K562 (cell line): ENCODE measurements around the gene ANAPC13. TPM values are rescaled to one million over a fixed set of nuclear protein-coding genes. Genes with fewer than 3 reads are reported as not detected.

Experiments used
- BDP1 ChIP-seq: IDR thresholded peaks from 3 replicates; pipeline ENCODE4 v1.6.1; 2011; ENCODE audit not compliant: insufficient read length, insufficient read depth
- PRMT5 ChIP-seq: sonication (generic); formaldehyde crosslinking; IDR thresholded peaks from 2 replicates; pipeline ENCODE4 v1.5.0; 2020; ENCODE audit warnings: missing genetic modification reagents
- ZNF174 ChIP-seq: fragments of 250-450 bp; sonication (Bioruptor Pico); IDR thresholded peaks from 2 replicates; pipeline ENCODE4 v1.4.0; 2020; ENCODE audit warnings: mild to moderate bottlenecking
- ZNF282 ChIP-seq: sonication (generic); formaldehyde crosslinking; IDR thresholded peaks from 2 replicates; pipeline ENCODE4 v1.8.1; 2023; ENCODE audit warnings: missing genetic modification reagents
- ZNF311 ChIP-seq: fragments of 250-450 bp; sonication (Bioruptor Pico); IDR thresholded peaks from 2 replicates; pipeline ENCODE4 v1.4.0; 2020; ENCODE audit warnings: mild to moderate bottlenecking, moderate library complexity
- ZNF41 ChIP-seq: fragments of 250-450 bp; sonication (Bioruptor Pico); conservative IDR thresholded peaks from 2 replicates; pipeline ENCODE4 v1.4.0; 2020; ENCODE audit warnings: mild to moderate bottlenecking
- polyA plus RNA-seq, 8 experiments: library from polyadenylated mRNA; depleted of rRNA in 4 of 8; stranded (reverse) in 5 of 8; unstranded in 3 of 8; fragments of >200 nt; fragmentation: Nextera tagmentation in 2 of 8; fragmentation: Illumina TruSeq in 1 of 8; extraction: Ambion mirVana in 2 of 8; extraction: Trizol in 1 of 8; gene quantifications; 2 replicates each; pipeline versions ENCODE4 v1.2.1 to v1.2.3, GENCODE V29; 2011 to 2014; ENCODE audit warnings: inconsistent platforms in 1 of 8, missing spikeins in 1 of 8
- total RNA-seq, 7 experiments: library from RNA; depleted of rRNA in 6 of 7; stranded (reverse); fragments of >200 nt in 6 of 7; fragmentation: Illumina TruSeq in 2 of 7; extraction: Trizol in 2 of 7; gene quantifications; 2 replicates each; pipeline versions ENCODE4 v1.2.1 to v1.2.3, GENCODE V29; 2011 to 2021; ENCODE audit warnings: low replicate concordance in 1 of 7
- TF ChIP-seq, protein P1 (sequence below): fragments of 450-650 bp; IDR thresholded peaks from 2 replicates; pipeline ENCODE4 v1.7.1; 2018; ENCODE audit warnings: mild to moderate bottlenecking, low read depth; ENCODE audit not compliant: partially characterized antibody
- TF ChIP-seq, protein P2 (sequence below), 3 experiments: fragments of 200-800 bp in 1 of 3; fragments of 250-450 bp in 1 of 3; fragments of 450-650 bp in 1 of 3; sonication (Bioruptor Pico) in 1 of 3; sonication (Bioruptor generic) in 1 of 3; formaldehyde crosslinking in 1 of 3; IDR thresholded peaks; 2 replicates each; pipeline versions ENCODE4 v1.6.1 to v1.8.0; 2016 to 2022; ENCODE audit warnings: mild to moderate bottlenecking in 2 of 3, missing genetic modification characterization in 2 of 3, missing compliant biosample characterization in 1 of 3, moderate library complexity in 1 of 3
- TF ChIP-seq, protein P3 (sequence below): fragments of 450-650 bp; formaldehyde crosslinking; IDR thresholded peaks from 2 replicates; pipeline ENCODE4 v1.4.0; 2020; ENCODE audit warnings: mild to moderate bottlenecking, mixed read lengths
- TF ChIP-seq, protein P4 (sequence below): fragments of 450-650 bp; IDR thresholded peaks from 2 replicates; pipeline ENCODE4 v1.6.1; 2016; ENCODE audit warnings: low read depth

The ANAPC13 gene
- total and polyA plus RNA-seq, 9 of the 15 experiments (the other 6 are each of a cell fraction or from before 2014, with no cell fraction given), result 48.5 to 238 (median 68.5) TPM

DNA sequence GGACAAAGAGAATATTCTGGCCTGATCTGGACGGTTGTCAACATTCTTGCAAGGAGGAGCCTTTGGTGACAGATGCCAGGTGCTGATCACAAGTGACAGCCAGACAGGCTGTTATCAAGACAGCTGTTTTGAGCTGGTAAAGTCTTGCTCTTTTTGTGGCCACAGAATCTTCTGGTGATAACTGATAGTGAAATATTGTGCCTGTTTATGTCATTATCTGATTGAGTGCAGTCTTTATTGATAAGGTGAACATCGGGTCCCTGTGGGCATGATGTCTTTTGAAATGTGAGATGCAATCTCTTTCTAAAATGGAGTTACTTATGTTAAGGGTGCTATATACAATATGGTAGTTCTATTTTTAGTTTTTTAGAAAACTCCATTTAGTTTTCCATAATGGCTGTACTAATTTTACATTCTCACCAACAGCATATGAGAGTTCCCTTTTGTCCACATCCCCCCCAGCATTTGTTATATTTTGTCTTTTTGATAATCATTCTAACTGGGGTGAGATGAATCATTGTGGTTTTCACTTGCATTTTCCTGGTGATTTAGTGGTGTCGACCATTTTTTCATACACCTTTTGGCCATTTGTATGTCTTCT lies 10.8 kb upstream of the ANAPC13 start (continued):
- TF ChIP-seq, protein P1, sequence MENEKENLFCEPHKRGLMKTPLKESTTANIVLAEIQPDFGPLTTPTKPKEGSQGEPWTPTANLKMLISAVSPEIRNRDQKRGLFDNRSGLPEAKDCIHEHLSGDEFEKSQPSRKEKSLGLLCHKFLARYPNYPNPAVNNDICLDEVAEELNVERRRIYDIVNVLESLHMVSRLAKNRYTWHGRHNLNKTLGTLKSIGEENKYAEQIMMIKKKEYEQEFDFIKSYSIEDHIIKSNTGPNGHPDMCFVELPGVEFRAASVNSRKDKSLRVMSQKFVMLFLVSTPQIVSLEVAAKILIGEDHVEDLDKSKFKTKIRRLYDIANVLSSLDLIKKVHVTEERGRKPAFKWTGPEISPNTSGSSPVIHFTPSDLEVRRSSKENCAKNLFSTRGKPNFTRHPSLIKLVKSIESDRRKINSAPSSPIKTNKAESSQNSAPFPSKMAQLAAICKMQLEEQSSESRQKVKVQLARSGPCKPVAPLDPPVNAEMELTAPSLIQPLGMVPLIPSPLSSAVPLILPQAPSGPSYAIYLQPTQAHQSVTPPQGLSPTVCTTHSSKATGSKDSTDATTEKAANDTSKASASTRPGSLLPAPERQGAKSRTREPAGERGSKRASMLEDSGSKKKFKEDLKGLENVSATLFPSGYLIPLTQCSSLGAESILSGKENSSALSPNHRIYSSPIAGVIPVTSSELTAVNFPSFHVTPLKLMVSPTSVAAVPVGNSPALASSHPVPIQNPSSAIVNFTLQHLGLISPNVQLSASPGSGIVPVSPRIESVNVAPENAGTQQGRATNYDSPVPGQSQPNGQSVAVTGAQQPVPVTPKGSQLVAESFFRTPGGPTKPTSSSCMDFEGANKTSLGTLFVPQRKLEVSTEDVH, result no peak
- TF ChIP-seq ZNF311 (CRISPR knock-in tag) (peak; percentile 93), ZNF174 (CRISPR knock-in tag) (no peak), ZNF41 (CRISPR knock-in tag) (peak; percentile 91), ZNF282 (CRISPR knock-in tag) (no peak), BDP1 (no peak), PRMT5 (no peak)
- TF ChIP-seq, protein P2, sequence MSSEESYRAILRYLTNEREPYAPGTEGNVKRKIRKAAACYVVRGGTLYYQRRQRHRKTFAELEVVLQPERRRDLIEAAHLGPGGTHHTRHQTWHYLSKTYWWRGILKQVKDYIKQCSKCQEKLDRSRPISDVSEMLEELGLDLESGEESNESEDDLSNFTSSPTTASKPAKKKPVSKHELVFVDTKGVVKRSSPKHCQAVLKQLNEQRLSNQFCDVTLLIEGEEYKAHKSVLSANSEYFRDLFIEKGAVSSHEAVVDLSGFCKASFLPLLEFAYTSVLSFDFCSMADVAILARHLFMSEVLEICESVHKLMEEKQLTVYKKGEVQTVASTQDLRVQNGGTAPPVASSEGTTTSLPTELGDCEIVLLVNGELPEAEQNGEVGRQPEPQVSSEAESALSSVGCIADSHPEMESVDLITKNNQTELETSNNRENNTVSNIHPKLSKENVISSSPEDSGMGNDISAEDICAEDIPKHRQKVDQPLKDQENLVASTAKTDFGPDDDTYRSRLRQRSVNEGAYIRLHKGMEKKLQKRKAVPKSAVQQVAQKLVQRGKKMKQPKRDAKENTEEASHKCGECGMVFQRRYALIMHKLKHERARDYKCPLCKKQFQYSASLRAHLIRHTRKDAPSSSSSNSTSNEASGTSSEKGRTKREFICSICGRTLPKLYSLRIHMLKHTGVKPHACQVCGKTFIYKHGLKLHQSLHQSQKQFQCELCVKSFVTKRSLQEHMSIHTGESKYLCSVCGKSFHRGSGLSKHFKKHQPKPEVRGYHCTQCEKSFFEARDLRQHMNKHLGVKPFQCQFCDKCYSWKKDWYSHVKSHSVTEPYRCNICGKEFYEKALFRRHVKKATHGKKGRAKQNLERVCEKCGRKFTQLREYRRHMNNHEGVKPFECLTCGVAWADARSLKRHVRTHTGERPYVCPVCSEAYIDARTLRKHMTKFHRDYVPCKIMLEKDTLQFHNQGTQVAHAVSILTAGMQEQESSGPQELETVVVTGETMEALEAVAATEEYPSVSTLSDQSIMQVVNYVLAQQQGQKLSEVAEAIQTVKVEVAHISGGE (CRISPR knock-in tag; IDR thresholded peaks at IDR 0.05), result peak in 1 of 3 experiments; percentile 81; a peak in 2 of 6 replicates
- TF ChIP-seq, protein P3, sequence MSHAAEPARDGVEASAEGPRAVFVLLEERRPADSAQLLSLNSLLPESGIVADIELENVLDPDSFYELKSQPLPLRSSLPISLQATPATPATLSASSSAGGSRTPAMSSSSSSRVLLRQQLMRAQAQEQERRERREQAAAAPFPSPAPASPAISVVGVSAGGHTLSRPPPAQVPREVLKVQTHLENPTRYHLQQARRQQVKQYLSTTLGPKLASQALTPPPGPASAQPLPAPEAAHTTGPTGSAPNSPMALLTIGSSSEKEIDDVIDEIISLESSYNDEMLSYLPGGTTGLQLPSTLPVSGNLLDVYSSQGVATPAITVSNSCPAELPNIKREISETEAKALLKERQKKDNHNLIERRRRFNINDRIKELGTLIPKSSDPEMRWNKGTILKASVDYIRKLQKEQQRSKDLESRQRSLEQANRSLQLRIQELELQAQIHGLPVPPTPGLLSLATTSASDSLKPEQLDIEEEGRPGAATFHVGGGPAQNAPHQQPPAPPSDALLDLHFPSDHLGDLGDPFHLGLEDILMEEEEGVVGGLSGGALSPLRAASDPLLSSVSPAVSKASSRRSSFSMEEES (CRISPR knock-in tag), result no peak
- TF ChIP-seq, protein P4, sequence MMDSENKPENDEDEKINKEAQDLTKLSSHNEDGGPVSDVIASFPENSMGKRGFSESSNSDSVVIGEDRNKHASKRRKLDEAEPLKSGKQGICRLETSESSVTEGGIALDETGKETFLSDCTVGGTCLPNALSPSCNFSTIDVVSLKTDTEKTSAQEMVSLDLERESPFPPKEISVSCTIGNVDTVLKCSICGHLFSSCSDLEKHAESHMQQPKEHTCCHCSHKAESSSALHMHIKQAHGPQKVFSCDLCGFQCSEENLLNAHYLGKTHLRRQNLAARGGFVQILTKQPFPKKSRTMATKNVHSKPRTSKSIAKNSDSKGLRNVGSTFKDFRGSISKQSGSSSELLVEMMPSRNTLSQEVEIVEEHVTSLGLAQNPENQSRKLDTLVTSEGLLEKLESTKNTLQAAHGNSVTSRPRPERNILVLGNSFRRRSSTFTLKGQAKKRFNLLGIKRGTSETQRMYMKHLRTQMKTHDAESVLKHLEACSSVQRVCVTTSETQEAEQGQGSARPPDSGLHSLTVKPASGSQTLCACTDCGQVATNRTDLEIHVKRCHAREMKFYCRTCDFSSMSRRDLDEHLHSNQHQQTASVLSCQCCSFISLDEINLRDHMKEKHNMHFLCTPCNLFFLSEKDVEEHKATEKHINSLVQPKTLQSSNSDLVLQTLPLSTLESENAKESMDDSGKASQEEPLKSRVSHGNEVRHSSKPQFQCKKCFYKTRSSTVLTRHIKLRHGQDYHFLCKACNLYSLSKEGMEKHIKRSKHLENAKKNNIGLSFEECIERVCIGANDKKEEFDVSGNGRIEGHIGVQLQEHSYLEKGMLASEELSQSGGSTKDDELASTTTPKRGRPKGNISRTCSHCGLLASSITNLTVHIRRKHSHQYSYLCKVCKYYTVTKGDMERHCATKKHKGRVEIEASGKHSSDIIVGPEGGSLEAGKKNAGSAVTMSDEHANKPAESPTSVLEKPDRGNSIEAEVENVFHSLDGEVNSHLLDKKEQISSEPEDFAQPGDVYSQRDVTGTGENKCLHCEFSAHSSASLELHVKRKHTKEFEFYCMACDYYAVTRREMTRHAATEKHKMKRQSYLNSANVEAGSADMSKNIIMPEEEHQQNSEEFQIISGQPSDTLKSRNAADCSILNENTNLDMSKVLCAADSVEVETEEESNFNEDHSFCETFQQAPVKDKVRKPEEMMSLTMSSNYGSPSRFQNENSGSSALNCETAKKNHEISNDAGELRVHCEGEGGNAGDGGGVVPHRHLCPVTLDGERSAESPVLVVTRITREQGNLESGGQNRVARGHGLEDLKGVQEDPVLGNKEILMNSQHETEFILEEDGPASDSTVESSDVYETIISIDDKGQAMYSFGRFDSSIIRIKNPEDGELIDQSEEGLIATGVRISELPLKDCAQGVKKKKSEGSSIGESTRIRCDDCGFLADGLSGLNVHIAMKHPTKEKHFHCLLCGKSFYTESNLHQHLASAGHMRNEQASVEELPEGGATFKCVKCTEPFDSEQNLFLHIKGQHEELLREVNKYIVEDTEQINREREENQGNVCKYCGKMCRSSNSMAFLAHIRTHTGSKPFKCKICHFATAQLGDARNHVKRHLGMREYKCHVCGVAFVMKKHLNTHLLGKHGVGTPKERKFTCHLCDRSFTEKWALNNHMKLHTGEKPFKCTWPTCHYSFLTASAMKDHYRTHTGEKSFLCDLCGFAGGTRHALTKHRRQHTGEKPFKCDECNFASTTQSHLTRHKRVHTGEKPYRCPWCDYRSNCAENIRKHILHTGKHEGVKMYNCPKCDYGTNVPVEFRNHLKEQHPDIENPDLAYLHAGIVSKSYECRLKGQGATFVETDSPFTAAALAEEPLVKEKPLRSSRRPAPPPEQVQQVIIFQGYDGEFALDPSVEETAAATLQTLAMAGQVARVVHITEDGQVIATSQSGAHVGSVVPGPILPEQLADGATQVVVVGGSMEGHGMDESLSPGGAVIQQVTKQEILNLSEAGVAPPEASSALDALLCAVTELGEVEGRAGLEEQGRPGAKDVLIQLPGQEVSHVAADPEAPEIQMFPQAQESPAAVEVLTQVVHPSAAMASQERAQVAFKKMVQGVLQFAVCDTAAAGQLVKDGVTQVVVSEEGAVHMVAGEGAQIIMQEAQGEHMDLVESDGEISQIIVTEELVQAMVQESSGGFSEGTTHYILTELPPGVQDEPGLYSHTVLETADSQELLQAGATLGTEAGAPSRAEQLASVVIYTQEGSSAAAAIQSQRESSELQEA, result no peak
